ENCODE measurements around the gene TMOD1. TPM values are rescaled to one million over a fixed set of nuclear protein-coding genes. Genes with fewer than 3 reads are reported as not detected.

Gene TMOD1
- polyA plus RNA-seq, 1 donor, result 1.7 TPM

- DNase-seq, result peak; percentile 98
Observed at GRCh38 chr9:97632985-97633858, 131.8 kb downstream of the TMOD1 start, which contains the start of the genes NCBP1 and TSTD2. Gene NCBP1, plus strand, starts transcription at chr9:97633821. Its CDS starts 61 bp downstream, at chr9:97633882. Gene TSTD2, minus strand, starts transcription at chr9:97633368. Its CDS starts 5,806 bp downstream, at chr9:97627562.

GRCh38 chr9:97633859-97634490, 132.5 kb downstream of the TMOD1 start:
- peak; percentile 13 for DNase-seq

- DNase-seq, result no peak
Observed at GRCh38 chr9:97635026-97635425, 133.6 kb downstream of the TMOD1 start.

GRCh38 chr9:97636903-97637302, 135.4 kb downstream of the TMOD1 start:
- no peak for DNase-seq

- DNase-seq, result no peak
Observed at GRCh38 chr9:97638666-97639065, 137.2 kb downstream of the TMOD1 start.

GRCh38 chr9:97640325-97640724, 138.9 kb downstream of the TMOD1 start:
- DNase-seq, result no peak

- DNase-seq, result no peak
Observed at GRCh38 chr9:97645720-97646119, 144.3 kb downstream of the TMOD1 start.

- DNase-seq, result no peak
Observed at GRCh38 chr9:97647996-97648395, 146.5 kb downstream of the TMOD1 start.

Other genes with a start within 250 kb of the TMOD1 start
- gene CCDC180, start 194.0 kb upstream of the TMOD1 start, polyA plus RNA-seq (ENCODE audit: insufficient read length), result 30.0 TPM
- 8.8 TPM for gene TDRD7, start 89.6 kb upstream of the TMOD1 start, polyA plus RNA-seq (ENCODE audit: insufficient read length)
- gene TSTD2, start 131.7 kb downstream of the TMOD1 start, polyA plus RNA-seq (ENCODE audit: insufficient read length), result 46.8 TPM
- 61.0 TPM for gene NCBP1, start 132.2 kb downstream of the TMOD1 start, polyA plus RNA-seq (ENCODE audit: insufficient read length)
- 46.7 TPM for gene XPA, start 195.7 kb downstream of the TMOD1 start, polyA plus RNA-seq (ENCODE audit: insufficient read length)

Measured in left kidney (tissue), 2 donors.